Ectodermal cell (in vitro differentiated cells): ENCODE results near the gene ANKRD11.
"Not testable (repeated sequence)": the region's sequence is repeated elsewhere in the genome, so short reads cannot be mapped to it uniquely, and the experiment has no call there.

ENCODE experiments used
- H3K27ac ChIP-seq: 2 replicates; pipeline ENCODE4 v1.7.0; 2013; ENCODE audit warnings: mild to moderate bottlenecking, low read depth, low read length; ENCODE audit not compliant: insufficient read depth, poor library complexity, severe bottlenecking
- H3K27me3 ChIP-seq: 2 replicates; pipeline ENCODE4 v1.7.0; 2013; ENCODE audit warnings: mild to moderate bottlenecking, low read length; ENCODE audit not compliant: insufficient read depth, control insufficient read depth, poor library complexity, severe bottlenecking
- H3K36me3 ChIP-seq: one replicate; pipeline ENCODE4 v1.7.0; 2013; ENCODE audit warnings: low read length; ENCODE audit not compliant: control insufficient read depth, insufficient read depth
- H3K4me1 ChIP-seq: one replicate; pipeline ENCODE4 v1.7.0; 2013; ENCODE audit warnings: low read length; ENCODE audit not compliant: control insufficient read depth, insufficient read depth
- H3K4me3 ChIP-seq: 2 replicates; pipeline ENCODE4 v1.7.0; 2013; ENCODE audit warnings: low read depth, low read length, control low read depth; ENCODE audit not compliant: insufficient read depth
- H3K9me3 ChIP-seq: 2 replicates; pipeline ENCODE4 v1.7.0; 2013; ENCODE audit warnings: mild to moderate bottlenecking, low read length, moderate library complexity; ENCODE audit not compliant: control insufficient read depth
- WGBS, 2 experiments: methylation state at CpG; one replicate each; pipeline ENCODE4 v1.1.7; 2013; ENCODE audit warnings: missing lambda C conversion rate in 2 of 2; 5-methylcytosine and 5-hydroxymethylcytosine counted together

ANKRD11 gene

DNA sequence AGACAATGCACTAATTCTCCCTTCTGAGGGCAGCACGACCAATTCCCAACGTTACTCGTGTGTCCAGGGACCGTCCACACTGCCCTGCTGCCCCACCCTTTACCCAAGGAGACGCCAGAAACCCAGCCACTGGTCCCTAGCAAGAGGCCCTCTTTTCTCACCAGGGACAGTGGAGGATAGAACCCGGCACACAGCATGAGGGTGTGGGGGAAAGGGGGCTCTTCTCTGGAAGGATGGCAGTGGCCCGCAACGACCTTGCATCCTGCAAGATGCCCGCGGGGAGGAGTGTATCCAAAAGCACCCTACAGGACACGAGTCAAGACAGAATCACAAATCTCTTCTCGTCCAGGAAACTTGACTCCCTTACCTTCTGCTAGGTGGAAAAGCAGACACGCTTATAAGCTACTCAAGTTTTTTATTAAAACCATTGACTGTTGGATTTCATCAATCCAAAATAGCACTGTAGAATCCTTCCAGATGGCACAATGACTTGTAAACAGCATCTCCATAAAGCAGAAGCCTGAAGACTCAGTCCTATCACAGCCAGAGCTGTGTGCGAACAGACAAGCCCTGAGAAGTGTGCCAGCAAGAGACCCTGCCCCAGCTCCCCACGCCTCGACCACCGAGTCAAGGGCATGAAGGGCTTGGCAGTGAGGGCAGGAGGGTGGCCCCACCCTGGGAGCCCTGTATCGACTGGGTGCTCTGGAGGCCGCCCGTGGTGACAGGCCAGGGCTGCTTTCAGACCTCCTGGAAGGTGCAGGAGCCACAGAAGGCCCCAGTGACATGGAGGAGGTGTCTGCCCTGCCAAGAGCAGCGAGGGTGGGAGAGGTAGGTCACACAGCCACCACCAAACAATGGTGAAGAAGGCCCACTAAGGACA lies 103.8 kb downstream of the ANKRD11 start:
- H3K27me3 ChIP-seq = no peaks in the 10 kb centered on the region
- H3K4me3 ChIP-seq = no peak overlapping the region
- H3K9me3 ChIP-seq = no peaks in the 10 kb centered on the region
- WGBS, 2 experiments = 92% methylated on average over 21 of the region's 21 CpGs
- no peaks in the 10 kb centered on the region for H3K36me3 ChIP-seq
- H3K4me1 ChIP-seq = peaks cover 14% of the 10 kb centered on the region
- H3K27ac ChIP-seq = no peak overlapping the region

DNA sequence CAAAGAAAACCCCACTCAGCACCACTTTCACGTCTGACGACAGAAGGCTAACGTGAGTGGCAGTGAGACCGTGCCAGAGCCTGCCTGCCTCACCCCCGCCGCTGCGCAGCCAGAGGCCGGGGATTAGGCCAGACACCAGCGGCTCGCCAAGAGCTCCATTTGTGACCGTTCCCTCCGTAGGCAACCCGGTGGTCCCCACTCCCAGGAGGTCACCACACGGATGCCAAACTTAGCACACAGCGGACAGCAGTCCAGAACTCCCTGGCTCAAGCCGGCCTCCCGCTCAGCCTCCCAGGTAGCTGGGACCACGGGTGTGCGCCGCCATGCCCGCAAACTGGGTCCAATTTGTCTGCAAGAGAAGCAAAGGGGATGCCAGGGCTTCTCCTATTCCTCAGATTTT lies 104.6 kb downstream of the ANKRD11 start:
- Histone ChIP-seq H3K36me3 (no peaks in the 10 kb centered on the region), H3K4me1 (peaks cover 14% of the 10 kb centered on the region), H3K9me3 (no peaks in the 10 kb centered on the region), H3K27me3 (no peaks in the 10 kb centered on the region), H3K27ac (no peak overlapping the region), H3K4me3 (no peak overlapping the region)
- WGBS, 2 experiments = 94% methylated on average over 21 of the region's 21 CpGs

DNA sequence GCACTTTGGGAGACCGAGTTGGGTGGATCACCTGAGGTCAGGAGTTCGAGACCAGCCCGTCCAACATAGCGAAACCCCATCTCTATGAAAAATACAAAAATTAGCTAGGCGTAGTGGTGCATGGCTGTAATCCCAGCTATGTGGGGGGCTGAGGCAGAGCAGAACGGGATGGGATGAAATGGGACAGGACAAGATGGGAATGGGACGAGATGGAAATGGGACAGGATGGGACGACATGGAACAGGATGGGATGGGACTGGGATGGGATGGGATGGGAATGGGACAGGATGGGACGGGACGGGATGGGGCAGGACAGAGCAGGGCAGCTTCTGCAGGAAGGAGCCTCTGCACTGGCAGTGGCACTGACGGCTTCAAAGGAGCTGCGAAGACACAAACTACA lies 106.1 kb downstream of the ANKRD11 start:
- peaks cover 18% of the 10 kb centered on the region for H3K4me1 ChIP-seq
- H3K4me3 ChIP-seq = no peak overlapping the region
- H3K9me3 ChIP-seq = no peaks in the 10 kb centered on the region
- H3K27ac ChIP-seq = no peak overlapping the region
- no peaks in the 10 kb centered on the region for H3K27me3 ChIP-seq
- no peaks in the 10 kb centered on the region for H3K36me3 ChIP-seq
- 94 to 96% methylated on average over 12 of the region's 12 CpGs for WGBS, 2 experiments

DNA sequence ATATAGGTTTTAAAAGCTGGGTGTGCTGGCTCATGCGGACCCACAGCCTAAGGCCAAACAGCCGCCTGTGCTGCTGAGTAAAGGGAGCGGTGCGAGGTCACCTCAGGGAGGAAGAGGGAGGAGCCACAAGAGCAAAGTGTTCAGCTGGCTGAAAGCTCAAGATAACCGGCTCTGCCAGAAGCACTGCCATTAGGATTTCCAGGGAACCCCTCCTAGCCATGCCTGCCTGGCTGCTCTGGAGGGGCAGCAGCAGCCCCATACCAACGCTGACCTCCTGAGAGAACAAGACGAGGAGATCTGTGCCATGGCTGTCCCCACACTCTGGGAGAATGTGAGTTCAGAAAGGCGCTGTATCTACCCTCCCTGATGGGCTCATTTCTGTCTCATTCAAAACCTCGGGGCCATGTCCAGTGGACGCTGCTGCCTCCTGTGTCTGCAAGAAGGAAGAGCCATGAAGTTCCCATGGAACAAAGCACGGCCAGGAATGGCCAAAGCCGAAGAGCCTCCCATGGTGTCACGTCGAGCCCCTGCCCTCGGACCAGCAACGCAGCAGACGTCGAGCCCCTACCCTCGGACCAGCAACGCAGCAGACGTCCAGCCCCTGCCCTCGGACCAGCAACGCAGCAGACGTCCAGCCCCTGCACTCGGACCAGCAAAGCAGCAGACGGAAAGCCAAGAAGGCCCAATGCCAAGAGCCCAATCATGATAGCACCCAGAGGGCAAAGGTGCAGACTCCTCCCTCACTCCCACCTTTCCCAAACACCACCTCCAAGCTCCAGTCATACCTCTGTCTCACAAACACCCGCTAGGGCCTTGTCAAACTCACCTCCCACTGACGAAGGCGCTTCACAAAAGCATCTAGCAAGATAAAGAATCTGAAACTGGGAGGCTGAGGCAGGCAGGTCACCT lies 107.0 kb downstream of the ANKRD11 start:
- no peak overlapping the region for H3K4me3 ChIP-seq
- H3K36me3 ChIP-seq = no peaks in the 10 kb centered on the region
- H3K27me3 ChIP-seq = no peaks in the 10 kb centered on the region
- 79 to 80% methylated on average over 29 of the region's 29 CpGs for WGBS, 2 experiments
- no peaks in the 10 kb centered on the region for H3K9me3 ChIP-seq
- H3K4me1 ChIP-seq = peaks cover 18% of the 10 kb centered on the region
- peak overlapping the region; percentile 11 for H3K27ac ChIP-seq

DNA sequence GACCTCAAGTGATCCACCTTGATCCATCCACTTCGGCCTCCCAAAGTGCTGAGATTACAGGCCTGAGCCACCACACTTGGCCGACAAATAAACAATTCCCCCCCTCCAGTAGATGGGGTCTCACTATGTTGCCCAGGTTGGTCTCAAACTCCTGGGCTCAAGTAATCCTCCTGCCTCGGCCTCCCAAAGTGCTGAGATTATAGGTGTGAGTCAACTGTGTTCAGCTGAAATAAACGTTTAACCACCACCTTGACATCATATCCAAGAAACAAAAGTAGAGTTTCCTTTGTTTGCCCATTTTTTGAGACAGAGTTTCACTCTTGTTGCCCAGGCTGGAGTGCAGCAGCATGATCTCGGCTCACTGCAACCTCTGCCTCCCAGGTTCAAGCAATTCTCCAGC lies 107.8 kb downstream of the ANKRD11 start:
- Histone ChIP-seq H3K4me1 (peaks cover 18% of the 10 kb centered on the region), H3K27ac (peak overlapping the region; percentile 11)
- H3K4me3 ChIP-seq, H3K9me3 ChIP-seq, H3K36me3 ChIP-seq, H3K27me3 ChIP-seq: not testable (repeated sequence)
- 94 to 95% methylated on average over 5 of the region's 5 CpGs for WGBS, 2 experiments

DNA sequence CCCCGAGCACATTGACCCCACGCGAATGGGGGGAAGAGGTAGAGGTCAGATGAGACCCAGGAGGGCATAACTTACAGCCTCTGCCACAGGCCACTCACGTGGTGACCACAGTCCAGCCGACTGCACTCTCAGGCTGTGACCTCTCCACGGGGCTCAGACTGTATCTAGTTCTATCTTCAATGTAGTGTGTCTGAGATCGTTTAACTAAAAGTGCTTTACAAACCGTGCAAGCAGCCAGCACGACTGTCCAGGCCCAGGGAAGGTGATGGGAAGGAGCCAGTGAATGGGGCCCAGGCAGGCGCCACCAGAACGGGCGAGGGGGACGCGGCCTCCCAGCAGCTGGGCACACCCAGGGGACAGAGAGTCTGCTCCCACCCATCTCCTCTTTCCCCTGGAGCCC lies 108.6 kb downstream of the ANKRD11 start:
- no peaks in the 10 kb centered on the region for H3K27me3 ChIP-seq
- peaks cover 18% of the 10 kb centered on the region for H3K4me1 ChIP-seq
- H3K27ac ChIP-seq = no peak overlapping the region
- 88 to 93% methylated on average over 14 of the region's 14 CpGs for WGBS, 2 experiments
- no peak overlapping the region for H3K4me3 ChIP-seq
- no peaks in the 10 kb centered on the region for H3K9me3 ChIP-seq
- H3K36me3 ChIP-seq = no peaks in the 10 kb centered on the region

DNA sequence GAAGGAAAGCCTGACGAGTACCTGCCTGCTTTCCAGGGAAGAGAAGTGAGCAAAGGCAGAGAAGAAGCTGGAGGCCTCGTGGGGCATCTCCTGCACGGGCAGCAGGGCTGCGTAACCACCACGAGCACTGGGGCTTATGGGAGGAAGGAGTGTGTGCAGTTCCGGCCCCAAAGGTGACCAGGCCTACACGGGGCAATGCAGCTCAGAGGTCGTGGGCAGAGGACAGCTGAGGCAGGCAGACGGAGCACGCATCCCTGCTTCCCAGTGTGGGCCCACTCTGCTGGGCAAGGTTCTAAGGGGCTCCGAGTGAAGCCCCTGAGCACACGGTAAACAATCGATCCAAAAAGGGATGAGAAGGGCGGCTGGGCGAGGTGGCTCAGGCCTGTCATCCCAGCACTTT lies 109.7 kb downstream of the ANKRD11 start:
- H3K4me3 ChIP-seq = no peak overlapping the region
- H3K4me1 ChIP-seq = peaks cover 18% of the 10 kb centered on the region
- no peaks in the 10 kb centered on the region for H3K27me3 ChIP-seq
- no peak overlapping the region for H3K27ac ChIP-seq
- H3K36me3 ChIP-seq = no peaks in the 10 kb centered on the region
- WGBS, 2 experiments = 91 to 93% methylated on average over 15 of the region's 15 CpGs
- no peaks in the 10 kb centered on the region for H3K9me3 ChIP-seq

DNA sequence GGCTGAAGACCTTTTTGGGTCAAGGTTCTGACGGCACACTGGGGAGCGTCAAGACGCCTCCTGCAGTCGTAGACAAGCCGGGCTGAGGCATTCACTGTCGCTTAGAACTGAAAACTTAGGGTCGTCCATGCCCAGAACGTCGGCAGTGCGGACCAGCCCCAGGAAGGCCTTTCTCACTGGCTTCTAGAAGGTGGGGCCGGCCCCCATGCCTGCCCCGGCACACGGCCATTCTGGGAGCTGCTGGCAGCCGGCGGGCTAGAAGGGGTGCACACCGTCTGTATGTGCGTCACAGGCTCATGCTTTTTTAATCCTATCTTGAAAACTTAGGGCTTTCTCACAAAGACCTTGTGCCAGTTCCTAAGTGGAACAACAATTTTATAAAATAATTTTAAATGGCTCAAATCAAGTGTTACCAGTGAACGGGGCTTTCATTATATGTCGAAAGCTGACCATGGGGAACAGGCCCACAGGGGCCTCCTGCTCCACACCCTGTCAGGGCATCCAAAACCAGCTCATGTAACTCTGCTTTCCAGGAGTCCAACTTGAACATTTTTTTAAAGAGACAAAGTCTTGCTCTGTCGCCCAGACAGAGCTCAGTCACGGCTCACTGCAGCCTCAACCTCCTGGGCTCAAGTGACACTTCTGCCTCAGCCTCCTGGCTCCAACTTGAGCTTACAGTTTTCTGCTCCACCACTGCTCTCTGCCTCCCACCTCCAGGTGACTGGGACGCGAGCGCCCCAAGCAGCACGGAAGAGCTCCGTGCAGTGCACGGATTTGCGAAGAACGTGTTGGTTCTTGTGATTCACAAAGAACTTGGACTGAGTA lies 111.2 kb downstream of the ANKRD11 start:
- H3K4me1 ChIP-seq = peaks cover 18% of the 10 kb centered on the region
- WGBS, 2 experiments = 91 to 92% methylated on average over 29 of the region's 29 CpGs
- H3K36me3 ChIP-seq = no peaks in the 10 kb centered on the region
- H3K27me3 ChIP-seq = no peaks in the 10 kb centered on the region
- no peak overlapping the region for H3K4me3 ChIP-seq
- no peaks in the 10 kb centered on the region for H3K9me3 ChIP-seq
- no peak overlapping the region for H3K27ac ChIP-seq

DNA sequence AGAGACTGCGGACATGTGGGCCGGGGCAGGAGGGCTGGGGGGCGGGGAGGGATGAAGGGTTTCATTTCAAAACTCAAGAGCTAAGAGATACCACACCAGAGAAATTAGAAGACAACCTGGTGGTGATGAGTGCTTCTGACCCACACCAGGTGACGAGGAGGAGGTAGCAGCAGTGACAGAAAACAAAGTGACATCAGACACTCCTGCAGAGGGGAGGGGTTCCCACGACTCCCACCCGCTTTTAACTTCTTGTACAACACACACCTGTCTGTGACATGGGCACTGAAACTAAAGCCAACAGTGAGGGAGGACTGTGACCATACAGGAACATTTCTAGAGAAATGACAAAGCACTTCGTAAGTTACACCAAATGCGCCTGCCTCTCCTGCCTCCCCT lies 112.9 kb downstream of the ANKRD11 start:
- 87 to 91% methylated on average over 8 of the region's 8 CpGs for WGBS, 2 experiments
- H3K27ac ChIP-seq = no peak overlapping the region
- no peaks in the 10 kb centered on the region for H3K27me3 ChIP-seq
- H3K4me3 ChIP-seq = no peak overlapping the region
- peaks cover 8% of the 10 kb centered on the region for H3K4me1 ChIP-seq
- no peaks in the 10 kb centered on the region for H3K9me3 ChIP-seq
- no peaks in the 10 kb centered on the region for H3K36me3 ChIP-seq
